Fibroblast of the aortic adventitia (primary cell): ENCODE measurements around the gene ATP11A. TPM values are rescaled to one million over a fixed set of nuclear protein-coding genes. Genes with fewer than 3 reads are reported as not detected.

Experiments
- DNase-seq: peaks from one replicate; pipeline ENCODE4 v3.0.0-alpha.2; 2010; ENCODE audit warnings: low read depth
- H3K4me3 ChIP-seq: 2 replicates; pipeline ENCODE4 v1.5.1; 2011; ENCODE audit warnings: low read depth, mild to moderate bottlenecking, control low read depth, low read length, moderate library complexity
- total RNA-seq: library from RNA; depleted of rRNA; stranded (reverse); fragments of >200 nt; gene quantifications from 2 replicates; pipeline ENCODE4 v1.2.3, GENCODE V29; 2012; ENCODE audit warnings: low replicate concordance
- TF ChIP-seq, protein P1 (sequence below): IDR thresholded peaks from 2 replicates; pipeline ENCODE4 v1.5.1; 2011; ENCODE audit warnings: mild to moderate bottlenecking, low read length, control low read depth, inconsistent platforms; ENCODE audit not compliant: insufficient read depth

ATP11A gene
- total RNA-seq, 1 donor = 8.9 TPM

DNA sequence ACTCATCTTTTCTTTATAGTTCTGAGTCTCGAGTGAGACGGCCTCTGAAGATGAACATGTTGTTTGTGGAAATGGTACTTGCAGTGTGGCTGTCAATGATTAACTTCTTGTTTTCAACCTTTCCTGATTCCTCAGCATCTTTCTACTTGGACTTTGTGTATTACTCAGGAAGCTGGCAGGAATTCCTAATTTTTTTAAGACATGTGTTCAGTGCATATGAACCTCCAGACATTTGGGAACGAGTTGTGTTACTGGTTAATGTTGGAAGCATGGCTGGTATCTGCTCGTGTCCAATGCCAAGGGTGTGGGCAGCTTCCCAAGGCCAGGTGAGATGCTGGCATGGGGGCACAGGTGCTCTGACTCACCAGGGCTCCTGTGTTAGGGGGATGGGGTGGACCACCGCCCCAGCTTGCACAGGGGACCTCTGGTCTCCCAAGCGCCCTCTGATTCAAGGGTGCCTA lies 218.1 kb downstream of the ATP11A start:
- TF ChIP-seq, protein P1, sequence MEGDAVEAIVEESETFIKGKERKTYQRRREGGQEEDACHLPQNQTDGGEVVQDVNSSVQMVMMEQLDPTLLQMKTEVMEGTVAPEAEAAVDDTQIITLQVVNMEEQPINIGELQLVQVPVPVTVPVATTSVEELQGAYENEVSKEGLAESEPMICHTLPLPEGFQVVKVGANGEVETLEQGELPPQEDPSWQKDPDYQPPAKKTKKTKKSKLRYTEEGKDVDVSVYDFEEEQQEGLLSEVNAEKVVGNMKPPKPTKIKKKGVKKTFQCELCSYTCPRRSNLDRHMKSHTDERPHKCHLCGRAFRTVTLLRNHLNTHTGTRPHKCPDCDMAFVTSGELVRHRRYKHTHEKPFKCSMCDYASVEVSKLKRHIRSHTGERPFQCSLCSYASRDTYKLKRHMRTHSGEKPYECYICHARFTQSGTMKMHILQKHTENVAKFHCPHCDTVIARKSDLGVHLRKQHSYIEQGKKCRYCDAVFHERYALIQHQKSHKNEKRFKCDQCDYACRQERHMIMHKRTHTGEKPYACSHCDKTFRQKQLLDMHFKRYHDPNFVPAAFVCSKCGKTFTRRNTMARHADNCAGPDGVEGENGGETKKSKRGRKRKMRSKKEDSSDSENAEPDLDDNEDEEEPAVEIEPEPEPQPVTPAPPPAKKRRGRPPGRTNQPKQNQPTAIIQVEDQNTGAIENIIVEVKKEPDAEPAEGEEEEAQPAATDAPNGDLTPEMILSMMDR = no peak
- no peak overlapping the region for H3K4me3 ChIP-seq
- no peak for DNase-seq

DNA sequence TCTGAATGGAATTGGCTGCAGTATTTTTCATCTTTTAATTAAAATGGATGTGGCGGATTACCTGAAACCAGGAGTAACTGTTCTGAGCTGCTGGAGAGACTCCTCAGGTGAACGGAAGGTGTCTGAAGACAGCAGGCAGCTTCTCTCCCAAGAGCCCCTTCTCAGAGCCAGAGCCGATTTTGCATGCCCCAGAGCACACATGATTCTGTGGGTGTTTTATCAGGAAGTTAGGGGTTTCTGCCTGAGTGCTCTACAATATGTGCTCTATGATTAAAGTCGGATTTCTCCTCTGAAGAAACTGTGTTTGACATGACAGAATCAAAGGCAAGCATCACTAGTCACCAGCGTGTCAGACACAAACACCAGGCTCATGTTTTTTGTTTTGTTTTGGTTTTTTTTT lies 218.5 kb downstream of the ATP11A start:
- DNase-seq = no peak
- no peak overlapping the region for H3K4me3 ChIP-seq
- TF ChIP-seq, protein P1 = no peak

DNA sequence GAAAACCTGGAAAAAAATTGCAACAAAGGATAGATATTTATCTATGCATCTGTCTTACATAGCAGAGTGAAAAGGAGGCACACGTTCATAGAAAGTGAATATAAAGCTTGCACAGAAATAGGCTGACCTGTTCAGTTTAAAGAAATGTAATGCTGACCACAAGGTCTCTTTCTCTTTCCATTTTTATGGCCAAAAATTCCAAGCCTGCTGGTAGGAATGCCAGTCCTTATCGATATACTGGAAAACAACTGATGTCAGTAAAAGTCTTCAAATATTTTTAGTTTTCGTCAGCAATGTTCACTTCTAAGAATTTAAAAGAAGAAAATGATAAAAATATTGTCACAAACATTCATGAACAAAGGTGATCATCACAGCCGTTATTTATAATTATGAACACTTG lies 220.2 kb downstream of the ATP11A start:
- peak; percentile 15 for DNase-seq
- no peak overlapping the region for H3K4me3 ChIP-seq
- TF ChIP-seq, protein P1 = no peak

DNA sequence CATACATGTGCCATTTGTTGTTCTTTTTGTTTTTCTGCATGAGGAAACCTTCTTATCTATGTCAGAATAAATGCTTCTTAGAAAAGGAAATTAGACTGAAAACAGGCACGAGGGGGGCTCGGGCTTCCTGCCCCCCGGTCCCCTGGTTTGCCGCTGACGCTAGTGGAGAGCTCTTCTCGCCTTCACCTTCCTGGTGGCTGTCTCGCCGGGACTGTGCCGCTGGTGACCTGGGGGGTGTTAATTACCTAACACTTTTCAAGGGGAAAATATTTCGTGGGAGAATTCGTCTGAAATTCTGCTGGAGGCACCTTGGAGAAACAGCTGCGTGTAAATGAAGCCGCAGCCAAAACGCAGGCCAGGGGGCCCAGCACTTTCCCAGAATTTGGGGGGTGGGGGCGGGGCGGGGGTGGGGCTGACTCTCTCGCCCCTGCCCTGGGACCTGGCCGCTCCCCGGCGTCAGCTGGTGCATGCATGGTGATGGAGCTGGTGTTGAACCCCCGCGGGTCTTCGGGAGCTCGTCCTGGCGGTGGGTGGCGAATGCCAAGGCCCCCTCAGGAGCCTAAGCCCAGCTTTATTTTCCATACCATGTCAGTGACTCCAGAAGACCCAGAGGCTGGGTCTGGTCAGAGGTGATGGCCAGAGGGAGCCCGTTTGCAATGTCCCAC lies 220.9 kb downstream of the ATP11A start:
- TF ChIP-seq, protein P1 = no peak
- H3K4me3 ChIP-seq = no peak overlapping the region
- DNase-seq = no peak

DNA sequence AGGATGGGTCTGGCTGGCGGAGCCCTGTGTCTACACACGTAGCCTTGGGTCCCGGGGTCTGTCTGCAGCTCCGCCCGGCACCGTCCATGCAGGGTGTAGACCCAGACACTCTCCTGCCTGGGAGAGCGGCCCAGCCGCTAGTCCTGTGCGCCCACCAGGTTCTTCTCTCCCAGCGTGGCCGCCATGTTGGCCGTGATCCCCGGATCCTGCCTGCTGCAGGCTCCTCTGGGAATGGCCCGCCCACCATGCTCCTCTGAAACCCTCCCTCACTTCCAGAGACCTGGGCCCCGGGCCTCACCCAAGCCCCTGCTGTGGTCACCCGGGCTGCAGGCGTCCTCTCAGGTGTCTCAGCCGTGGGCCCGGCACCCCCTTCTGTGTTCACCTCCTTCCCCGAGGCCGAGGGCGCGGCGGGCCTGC lies 221.5 kb downstream of the ATP11A start:
- TF ChIP-seq, protein P1 = no peak
- no peak overlapping the region for H3K4me3 ChIP-seq
- no peak for DNase-seq

DNA sequence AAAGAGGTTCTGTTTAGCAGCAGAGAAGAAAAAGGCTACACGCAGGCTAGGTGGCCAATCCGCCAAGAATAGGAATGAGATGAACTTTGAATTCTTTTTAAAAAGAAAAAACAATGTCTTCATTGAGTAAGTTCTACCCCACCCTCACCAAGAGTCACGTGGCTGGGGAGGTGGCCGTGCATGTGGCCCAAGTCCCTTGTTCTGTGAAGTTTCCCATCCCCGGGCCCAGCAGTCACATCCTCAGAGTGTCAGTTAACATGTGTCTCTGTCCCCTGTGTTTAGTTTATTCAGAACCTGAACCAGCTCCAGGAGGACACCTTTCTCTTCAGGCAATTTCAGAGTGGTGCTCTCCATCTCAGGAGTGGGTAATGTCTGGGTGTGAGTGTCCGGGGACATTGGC lies 222.0 kb downstream of the ATP11A start:
- no peak overlapping the region for H3K4me3 ChIP-seq
- TF ChIP-seq, protein P1 = no peak
- no peak for DNase-seq
